ENCODE results near the gene MAP2K1.
A peak's percentile ranks its signal among the peaks of the same experiment; 100 is the strongest.
"Not testable (repeated sequence)": the region's sequence is repeated elsewhere in the genome, so short reads cannot be mapped to it uniquely, and the experiment has no call there.

Gene MAP2K1

GRCh38 chr15:66429117-66429516 lies 42.4 kb downstream of the MAP2K1 start:
- DNase-seq = no peak

GRCh38 chr15:66429546-66429945 lies 42.8 kb downstream of the MAP2K1 start:
- DNase-seq = no peak

- DNase-seq = no peak
These were observed 44.0 kb downstream of the MAP2K1 start for GRCh38 chr15:66430627-66431255.

- DNase-seq = peak; percentile 7 to 23
These were observed 47.0 kb downstream of the MAP2K1 start for GRCh38 chr15:66433726-66434125.

- no peak for DNase-seq
These were observed 53.8 kb downstream of the MAP2K1 start for GRCh38 chr15:66440501-66440900.

GRCh38 chr15:66452420-66452819 lies 65.7 kb downstream of the MAP2K1 start:
- DNase-seq = no peak

- no peak for DNase-seq
These were observed 66.4 kb downstream of the MAP2K1 start for GRCh38 chr15:66452971-66453580.

- peak; percentile 29 to 37 for DNase-seq
These were observed 67.4 kb downstream of the MAP2K1 start for GRCh38 chr15:66454143-66454542.

GRCh38 chr15:66456211-66456610 lies 69.5 kb downstream of the MAP2K1 start:
- DNase-seq = no peak

- no peak for DNase-seq
These were observed 73.3 kb downstream of the MAP2K1 start for GRCh38 chr15:66459818-66460615.

- DNase-seq = not testable (repeated sequence)
These were observed 74.6 kb downstream of the MAP2K1 start for GRCh38 chr15:66461294-66461693.

- no peak for DNase-seq
These were observed 75.2 kb downstream of the MAP2K1 start for GRCh38 chr15:66461917-66462316.

GRCh38 chr15:66462627-66463026 lies 75.9 kb downstream of the MAP2K1 start:
- DNase-seq = no peak

GRCh38 chr15:66465294-66465693 lies 78.6 kb downstream of the MAP2K1 start:
- DNase-seq = not testable (repeated sequence)

- not testable (repeated sequence) for DNase-seq
These were observed 80.7 kb downstream of the MAP2K1 start for GRCh38 chr15:66467162-66468040.

- not testable (repeated sequence) for DNase-seq
These were observed 84.1 kb downstream of the MAP2K1 start for GRCh38 chr15:66470825-66471224.

GRCh38 chr15:66472176-66472999 lies 85.7 kb downstream of the MAP2K1 start:
- DNase-seq = no peak

GRCh38 chr15:66474135-66474534 lies 87.4 kb downstream of the MAP2K1 start:
- no peak for DNase-seq

- no peak for DNase-seq
These were observed 88.3 kb downstream of the MAP2K1 start for GRCh38 chr15:66474963-66475362.

GRCh38 chr15:66476535-66476934 lies 89.8 kb downstream of the MAP2K1 start:
- no peak for DNase-seq

- DNase-seq = no peak
These were observed 90.3 kb downstream of the MAP2K1 start for GRCh38 chr15:66477011-66477410.

GRCh38 chr15:66480267-66480666 lies 93.6 kb downstream of the MAP2K1 start:
- DNase-seq = no peak
